ENCODE measurements around the gene BBS10.

DNA sequence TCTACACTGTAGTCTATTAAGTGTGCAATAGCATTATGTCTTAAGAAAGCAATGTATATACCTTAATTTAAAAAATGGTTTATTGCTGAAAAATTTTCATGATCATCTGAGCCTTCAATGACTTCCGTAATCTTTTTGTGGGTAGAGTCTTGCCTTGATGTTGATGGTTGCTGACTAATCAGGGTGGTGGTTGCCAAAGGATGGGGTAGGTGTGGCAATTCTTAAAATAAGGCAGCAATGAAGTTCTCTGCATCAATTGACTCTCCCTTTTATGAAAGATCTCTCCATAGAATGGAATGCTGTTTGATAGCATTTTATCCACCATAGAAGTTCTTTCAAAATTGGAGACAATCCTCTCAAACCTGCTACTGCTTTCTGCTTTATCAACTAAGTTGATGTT is 41.1 kb downstream of the BBS10 start:
- TF ChIP-seq POLR2AphosphoS5 (IDR thresholded peaks at IDR 0.05) (no peak), RAD21 (conservative IDR thresholded peaks at IDR 0.05) (no peak), EZH2 (IDR thresholded peaks at IDR 0.05; ENCODE audit: borderline replicate concordance, insufficient read depth, low read length, poor library complexity, severe bottlenecking) (no peak), EP300 (conservative IDR thresholded peaks at IDR 0.05; ENCODE audit: poor library complexity, severe bottlenecking) (no peak), TAF1 (IDR thresholded peaks at IDR 0.05; ENCODE audit: low read depth) (no peak)
- TF ChIP-seq, protein P1, sequence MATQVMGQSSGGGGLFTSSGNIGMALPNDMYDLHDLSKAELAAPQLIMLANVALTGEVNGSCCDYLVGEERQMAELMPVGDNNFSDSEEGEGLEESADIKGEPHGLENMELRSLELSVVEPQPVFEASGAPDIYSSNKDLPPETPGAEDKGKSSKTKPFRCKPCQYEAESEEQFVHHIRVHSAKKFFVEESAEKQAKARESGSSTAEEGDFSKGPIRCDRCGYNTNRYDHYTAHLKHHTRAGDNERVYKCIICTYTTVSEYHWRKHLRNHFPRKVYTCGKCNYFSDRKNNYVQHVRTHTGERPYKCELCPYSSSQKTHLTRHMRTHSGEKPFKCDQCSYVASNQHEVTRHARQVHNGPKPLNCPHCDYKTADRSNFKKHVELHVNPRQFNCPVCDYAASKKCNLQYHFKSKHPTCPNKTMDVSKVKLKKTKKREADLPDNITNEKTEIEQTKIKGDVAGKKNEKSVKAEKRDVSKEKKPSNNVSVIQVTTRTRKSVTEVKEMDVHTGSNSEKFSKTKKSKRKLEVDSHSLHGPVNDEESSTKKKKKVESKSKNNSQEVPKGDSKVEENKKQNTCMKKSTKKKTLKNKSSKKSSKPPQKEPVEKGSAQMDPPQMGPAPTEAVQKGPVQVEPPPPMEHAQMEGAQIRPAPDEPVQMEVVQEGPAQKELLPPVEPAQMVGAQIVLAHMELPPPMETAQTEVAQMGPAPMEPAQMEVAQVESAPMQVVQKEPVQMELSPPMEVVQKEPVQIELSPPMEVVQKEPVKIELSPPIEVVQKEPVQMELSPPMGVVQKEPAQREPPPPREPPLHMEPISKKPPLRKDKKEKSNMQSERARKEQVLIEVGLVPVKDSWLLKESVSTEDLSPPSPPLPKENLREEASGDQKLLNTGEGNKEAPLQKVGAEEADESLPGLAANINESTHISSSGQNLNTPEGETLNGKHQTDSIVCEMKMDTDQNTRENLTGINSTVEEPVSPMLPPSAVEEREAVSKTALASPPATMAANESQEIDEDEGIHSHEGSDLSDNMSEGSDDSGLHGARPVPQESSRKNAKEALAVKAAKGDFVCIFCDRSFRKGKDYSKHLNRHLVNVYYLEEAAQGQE (IDR thresholded peaks at IDR 0.05; ENCODE audit: borderline replicate concordance), result no peak
- TF ChIP-seq, protein P2, sequence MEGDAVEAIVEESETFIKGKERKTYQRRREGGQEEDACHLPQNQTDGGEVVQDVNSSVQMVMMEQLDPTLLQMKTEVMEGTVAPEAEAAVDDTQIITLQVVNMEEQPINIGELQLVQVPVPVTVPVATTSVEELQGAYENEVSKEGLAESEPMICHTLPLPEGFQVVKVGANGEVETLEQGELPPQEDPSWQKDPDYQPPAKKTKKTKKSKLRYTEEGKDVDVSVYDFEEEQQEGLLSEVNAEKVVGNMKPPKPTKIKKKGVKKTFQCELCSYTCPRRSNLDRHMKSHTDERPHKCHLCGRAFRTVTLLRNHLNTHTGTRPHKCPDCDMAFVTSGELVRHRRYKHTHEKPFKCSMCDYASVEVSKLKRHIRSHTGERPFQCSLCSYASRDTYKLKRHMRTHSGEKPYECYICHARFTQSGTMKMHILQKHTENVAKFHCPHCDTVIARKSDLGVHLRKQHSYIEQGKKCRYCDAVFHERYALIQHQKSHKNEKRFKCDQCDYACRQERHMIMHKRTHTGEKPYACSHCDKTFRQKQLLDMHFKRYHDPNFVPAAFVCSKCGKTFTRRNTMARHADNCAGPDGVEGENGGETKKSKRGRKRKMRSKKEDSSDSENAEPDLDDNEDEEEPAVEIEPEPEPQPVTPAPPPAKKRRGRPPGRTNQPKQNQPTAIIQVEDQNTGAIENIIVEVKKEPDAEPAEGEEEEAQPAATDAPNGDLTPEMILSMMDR (IDR thresholded peaks at IDR 0.05; ENCODE audit: poor library complexity, severe bottlenecking), result no peak

Measured in neural cell (in vitro differentiated cells).